ENCODE measurements around the gene CCDC192.

DNA sequence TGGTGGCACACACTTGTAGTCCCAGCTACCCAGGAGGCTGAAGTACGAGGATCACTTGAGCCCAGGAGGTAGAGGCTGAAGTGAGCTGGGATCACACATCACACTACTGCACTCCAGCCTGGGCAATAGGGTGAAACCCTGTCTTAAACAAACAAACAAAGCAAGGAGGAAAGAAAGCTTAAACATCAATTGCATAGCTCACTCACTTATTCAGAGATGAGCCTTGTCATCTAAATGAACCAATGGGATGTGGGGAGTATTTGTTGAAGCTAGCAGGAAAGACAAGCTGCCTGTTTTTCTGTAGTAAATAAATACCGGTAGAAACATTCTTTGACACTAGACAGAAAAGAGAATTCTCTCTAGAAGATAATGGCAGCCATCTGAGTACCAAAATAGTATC is 219.4 kb downstream of the CCDC192 start:
- TF ChIP-seq, protein P1, sequence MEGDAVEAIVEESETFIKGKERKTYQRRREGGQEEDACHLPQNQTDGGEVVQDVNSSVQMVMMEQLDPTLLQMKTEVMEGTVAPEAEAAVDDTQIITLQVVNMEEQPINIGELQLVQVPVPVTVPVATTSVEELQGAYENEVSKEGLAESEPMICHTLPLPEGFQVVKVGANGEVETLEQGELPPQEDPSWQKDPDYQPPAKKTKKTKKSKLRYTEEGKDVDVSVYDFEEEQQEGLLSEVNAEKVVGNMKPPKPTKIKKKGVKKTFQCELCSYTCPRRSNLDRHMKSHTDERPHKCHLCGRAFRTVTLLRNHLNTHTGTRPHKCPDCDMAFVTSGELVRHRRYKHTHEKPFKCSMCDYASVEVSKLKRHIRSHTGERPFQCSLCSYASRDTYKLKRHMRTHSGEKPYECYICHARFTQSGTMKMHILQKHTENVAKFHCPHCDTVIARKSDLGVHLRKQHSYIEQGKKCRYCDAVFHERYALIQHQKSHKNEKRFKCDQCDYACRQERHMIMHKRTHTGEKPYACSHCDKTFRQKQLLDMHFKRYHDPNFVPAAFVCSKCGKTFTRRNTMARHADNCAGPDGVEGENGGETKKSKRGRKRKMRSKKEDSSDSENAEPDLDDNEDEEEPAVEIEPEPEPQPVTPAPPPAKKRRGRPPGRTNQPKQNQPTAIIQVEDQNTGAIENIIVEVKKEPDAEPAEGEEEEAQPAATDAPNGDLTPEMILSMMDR (IDR thresholded peaks at IDR 0.05): no peak
- TF ChIP-seq EZH2 (IDR thresholded peaks at IDR 0.05) (no peak), EZH2phosphoT487 (IDR thresholded peaks at IDR 0.05) (no peak)
